HG03558 (cell line): ENCODE results near the gene RPTOR.

ENCODE experiments used
- ATAC-seq: cut with Tn5 transposase; IDR thresholded peaks from one replicate; pipeline ENCODE4 v1.9.1; 2021; ENCODE audit warnings: moderate number of reproducible peaks; ENCODE audit not compliant: unreplicated experiment; ENCODE audit errors: extremely low read depth

The RPTOR gene

GRCh38 chr17:80992077-80992947 is 447.7 kb downstream of the RPTOR start:
- ATAC-seq: no peak

- no peak for ATAC-seq
Measured at GRCh38 chr17:80992948-80993624, 448.4 kb downstream of the RPTOR start.

GRCh38 chr17:80995131-80995530 is 450.5 kb downstream of the RPTOR start:
- ATAC-seq: no peak

GRCh38 chr17:80996422-80997305 is 452.0 kb downstream of the RPTOR start:
- no peak for ATAC-seq

GRCh38 chr17:80997424-80998117 is 452.9 kb downstream of the RPTOR start:
- ATAC-seq: no peak

GRCh38 chr17:80998118-80998747 is 453.6 kb downstream of the RPTOR start:
- no peak for ATAC-seq

- no peak for ATAC-seq
Measured at GRCh38 chr17:80998748-80999535, 454.3 kb downstream of the RPTOR start.

- ATAC-seq: no peak
Measured at GRCh38 chr17:80999536-81000333, 455.1 kb downstream of the RPTOR start.

GRCh38 chr17:81000334-81000630 is 455.6 kb downstream of the RPTOR start:
- no peak for ATAC-seq

GRCh38 chr17:81000631-81001357 is 456.2 kb downstream of the RPTOR start:
- ATAC-seq: no peak

GRCh38 chr17:81002013-81002384 is 457.4 kb downstream of the RPTOR start:
- ATAC-seq: no peak

- ATAC-seq: no peak
Measured at GRCh38 chr17:81002409-81003361, 458.0 kb downstream of the RPTOR start.

- ATAC-seq: no peak
Measured at GRCh38 chr17:81003711-81004475, 459.3 kb downstream of the RPTOR start.

- ATAC-seq: no peak
Measured at GRCh38 chr17:81006891-81007290, 462.3 kb downstream of the RPTOR start.

- ATAC-seq: no peak
Measured at GRCh38 chr17:81008140-81008539, 463.5 kb downstream of the RPTOR start.

- no peak for ATAC-seq
Measured at GRCh38 chr17:81009136-81009535, 464.5 kb downstream of the RPTOR start.
